ENCODE measurements around the gene SMARCD1.
"Not testable (repeated sequence)": the region's sequence is repeated elsewhere in the genome, so short reads cannot be mapped to it uniquely, and the experiment has no call there.

The SMARCD1 gene

DNA sequence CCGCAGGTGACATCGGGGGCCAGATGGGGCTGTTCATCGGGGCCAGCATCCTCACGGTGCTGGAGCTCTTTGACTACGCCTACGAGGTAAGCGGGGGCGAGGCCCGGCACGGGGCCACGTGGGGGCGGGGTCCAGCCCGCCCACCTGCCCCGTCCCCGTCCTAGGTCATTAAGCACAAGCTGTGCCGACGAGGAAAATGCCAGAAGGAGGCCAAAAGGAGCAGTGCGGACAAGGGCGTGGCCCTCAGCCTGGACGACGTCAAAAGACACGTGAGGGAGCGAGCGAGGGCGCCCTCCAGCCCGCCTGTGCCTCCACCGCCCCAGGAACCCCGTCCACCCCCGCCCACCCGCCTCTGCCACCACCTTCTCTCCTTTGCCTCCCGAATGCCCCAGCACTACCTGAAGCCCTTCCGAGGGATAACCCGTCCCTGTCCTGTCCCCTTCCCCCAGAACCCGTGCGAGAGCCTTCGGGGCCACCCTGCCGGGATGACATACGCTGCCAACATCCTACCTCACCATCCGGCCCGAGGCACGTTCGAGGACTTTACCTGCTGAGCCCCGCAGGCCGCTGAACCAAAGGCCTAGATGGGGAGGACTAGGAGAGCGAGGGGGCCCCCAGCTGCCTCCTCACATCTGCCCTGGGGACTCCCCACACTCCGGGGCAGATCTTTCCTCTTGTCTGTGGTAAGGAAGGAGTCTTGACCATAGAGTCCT lies 3.9 kb upstream of the SMARCD1 start:
- DNase-seq, result no peak

DNA sequence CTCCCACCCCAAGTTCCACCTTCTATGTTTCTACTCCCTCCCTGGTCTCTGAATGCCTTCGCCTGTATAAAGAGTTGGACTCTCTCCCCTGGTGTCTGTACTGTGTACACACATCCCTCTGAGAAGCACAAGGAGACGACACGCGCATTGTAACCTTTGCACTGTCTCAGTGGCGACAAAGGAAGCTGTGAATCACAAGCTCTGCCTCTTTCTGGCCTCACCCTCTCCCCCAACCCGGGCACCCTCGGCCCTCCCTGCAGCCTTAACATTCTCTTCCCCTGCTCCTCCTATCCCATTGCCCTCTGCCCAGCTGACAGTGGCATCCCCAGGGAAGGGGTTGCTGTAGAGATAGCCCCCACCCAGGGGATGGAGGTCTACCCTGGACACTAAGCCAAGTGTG lies 2.5 kb upstream of the SMARCD1 start:
- no peak for DNase-seq

DNA sequence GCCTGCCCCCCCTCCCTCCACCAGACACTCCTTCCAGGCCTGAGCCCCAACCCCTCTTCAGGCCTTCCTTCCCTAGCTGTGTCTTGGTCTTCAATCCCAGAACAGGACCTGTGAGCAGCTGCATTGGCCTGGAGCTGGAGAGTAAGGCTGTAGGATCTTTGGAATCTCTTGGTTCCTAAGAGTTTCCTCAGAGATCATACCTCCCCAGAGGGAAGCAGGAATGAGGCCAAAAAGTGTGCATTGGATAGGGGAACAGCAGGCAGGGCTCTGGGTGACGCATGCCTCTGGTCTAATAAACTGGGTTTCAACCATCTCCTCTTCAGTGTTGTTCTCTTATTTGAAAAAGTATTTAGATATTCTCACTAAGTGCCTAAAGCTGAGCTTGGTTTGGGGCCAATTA lies 1.8 kb upstream of the SMARCD1 start:
- no peak for DNase-seq

DNA sequence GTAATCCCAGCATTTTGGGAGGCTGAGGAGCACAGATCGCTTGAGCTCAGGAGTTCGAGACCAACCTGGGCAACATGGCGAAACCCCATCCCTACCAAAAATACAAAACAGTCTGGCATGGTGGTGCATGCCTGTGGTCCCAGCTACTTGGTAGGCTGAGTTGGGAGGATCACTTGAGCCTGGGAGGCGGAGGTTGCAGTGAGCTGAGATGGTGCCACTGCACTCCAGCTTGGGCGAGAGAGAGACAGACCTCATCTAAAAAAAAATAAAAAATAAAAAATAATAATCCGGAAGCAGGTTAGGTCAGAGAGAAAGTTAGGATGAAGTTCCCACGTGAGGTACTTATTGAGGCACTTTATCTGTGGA lies 750 bp upstream of the SMARCD1 start:
- not testable (repeated sequence) for DNase-seq

DNA sequence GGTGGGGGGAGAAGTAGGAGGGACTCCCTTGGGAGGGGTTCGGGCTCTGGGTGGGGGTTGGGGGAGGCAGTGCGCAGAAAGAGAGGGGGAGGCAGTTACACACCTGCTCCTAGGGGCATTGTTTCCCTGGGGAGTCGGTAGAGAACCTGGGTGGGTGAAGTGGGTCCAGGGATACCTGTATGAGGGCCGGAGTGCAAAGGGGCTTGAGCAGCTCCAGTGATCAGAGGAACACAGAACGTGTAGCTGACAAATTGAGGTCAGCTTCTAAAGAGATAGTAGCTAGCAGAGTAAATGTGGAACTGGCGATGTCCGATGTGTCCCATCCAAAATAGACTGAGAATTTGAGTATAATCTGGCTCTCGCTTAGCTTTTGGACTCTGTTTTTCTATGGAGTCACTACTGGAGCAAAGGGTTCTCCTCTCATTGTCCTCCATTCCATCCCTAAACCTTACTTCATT lies 502 bp downstream of the SMARCD1 start:
- no peak for DNase-seq

DNA sequence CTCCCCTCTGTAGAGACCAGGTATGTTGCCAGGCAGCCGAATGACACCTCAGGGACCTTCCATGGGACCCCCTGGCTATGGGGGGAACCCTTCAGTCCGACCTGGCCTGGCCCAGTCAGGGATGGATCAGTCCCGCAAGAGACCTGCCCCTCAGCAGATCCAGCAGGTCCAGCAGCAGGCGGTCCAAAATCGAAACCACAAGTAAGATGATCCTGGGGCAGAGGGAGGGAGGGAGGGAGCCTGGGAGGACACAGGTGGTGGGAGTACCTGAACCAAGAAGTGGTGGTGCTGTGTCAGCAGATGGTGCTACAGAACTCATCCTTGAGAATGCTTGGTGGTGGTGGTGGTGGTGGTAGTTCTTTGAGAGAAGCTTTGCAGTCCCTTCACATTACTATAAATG lies 1.0 kb downstream of the SMARCD1 start:
- DNase-seq, result no peak

DNA sequence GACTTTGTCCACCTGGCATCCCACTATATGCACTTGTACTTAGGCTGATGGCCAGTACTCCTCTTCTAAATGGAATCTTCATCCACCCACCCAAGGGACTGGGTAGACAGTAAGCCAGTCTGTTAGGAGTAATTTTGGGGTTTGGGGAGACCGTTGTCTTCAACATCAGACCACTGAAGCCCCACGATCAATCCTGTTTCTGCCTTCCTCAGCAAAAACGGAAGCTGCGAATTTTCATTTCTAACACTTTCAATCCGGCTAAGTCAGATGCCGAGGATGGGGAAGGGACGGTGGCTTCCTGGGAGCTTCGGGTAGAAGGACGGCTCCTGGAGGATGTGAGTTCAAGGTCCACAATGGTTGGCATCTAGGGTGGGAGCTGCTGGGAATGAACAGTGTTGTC lies 2.0 kb downstream of the SMARCD1 start:
- DNase-seq, result no peak

GRCh38 chr12:50087995-50088394 lies 2.9 kb downstream of the SMARCD1 start:
- DNase-seq, result no peak

GRCh38 chr12:50088577-50089335 lies 3.6 kb downstream of the SMARCD1 start:
- DNase-seq, result peak; percentile 72

GRCh38 chr12:50089730-50090129 lies 4.6 kb downstream of the SMARCD1 start:
- DNase-seq, result no peak

GRCh38 chr12:50090391-50090790 lies 5.2 kb downstream of the SMARCD1 start:
- DNase-seq, result no peak

- no peak for DNase-seq
Observed at GRCh38 chr12:50097952-50098351, 12.8 kb downstream of the SMARCD1 start.

GRCh38 chr12:50099302-50100008 lies 14.3 kb downstream of the SMARCD1 start:
- no peak for DNase-seq

GRCh38 chr12:50100561-50100960 lies 15.4 kb downstream of the SMARCD1 start:
- DNase-seq, result no peak

- no peak for DNase-seq
Observed at GRCh38 chr12:50101663-50102062, 16.5 kb downstream of the SMARCD1 start.

- no peak for DNase-seq
Observed at GRCh38 chr12:50102131-50102531, 17.0 kb downstream of the SMARCD1 start.

DNA sequence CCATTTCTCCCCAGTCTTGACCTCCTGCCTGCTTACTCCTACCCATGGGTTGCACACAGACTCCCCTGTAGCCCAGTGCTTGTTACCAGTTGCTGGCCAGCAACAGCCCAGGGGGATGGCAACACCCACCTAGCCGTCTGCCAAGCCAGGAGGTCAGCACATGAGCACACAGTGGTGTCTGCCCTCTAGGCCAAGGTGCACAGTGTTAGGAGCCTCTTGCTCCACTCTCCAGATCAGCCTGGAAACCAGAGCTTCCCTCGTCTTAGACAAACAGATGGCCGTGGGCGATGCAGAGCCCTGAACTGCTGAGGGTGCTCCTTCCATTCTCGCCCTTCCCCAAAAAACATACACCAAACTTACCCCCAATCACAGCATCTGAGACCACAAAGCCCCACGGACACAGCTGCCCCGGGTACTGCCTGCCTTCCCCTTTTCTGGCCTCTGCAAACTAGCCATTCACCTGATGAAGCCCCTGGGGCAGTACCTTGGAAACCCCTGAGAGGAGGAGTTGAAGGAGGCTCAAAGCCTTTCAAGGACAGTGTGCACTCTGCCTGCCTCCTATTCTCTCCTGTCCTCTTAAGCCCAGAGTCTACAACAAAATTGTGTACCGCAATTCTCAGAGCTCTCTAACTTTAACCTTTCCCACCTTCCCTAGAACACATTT lies 17.6 kb downstream of the SMARCD1 start:
- DNase-seq, result no peak

DNA sequence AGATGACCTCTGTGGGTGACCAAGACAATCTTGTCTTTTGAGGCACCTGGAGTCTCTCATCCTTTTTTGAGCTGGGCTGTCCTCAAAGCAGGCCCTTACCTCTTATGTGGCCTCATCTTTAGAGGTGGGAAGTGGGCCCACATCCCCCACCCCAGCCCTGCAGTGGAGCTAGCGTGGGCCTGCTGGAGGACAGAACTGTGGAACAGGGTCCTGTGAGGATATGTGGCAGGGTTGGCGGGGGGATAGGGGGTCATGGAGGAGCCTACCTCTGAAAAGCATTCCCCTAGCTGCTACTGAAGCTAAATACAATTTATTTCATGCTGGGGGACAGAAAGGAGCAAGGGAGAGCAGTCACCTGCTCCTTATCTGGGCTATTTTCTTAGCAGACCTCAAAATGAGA lies 18.2 kb downstream of the SMARCD1 start:
- DNase-seq, result no peak

DNA sequence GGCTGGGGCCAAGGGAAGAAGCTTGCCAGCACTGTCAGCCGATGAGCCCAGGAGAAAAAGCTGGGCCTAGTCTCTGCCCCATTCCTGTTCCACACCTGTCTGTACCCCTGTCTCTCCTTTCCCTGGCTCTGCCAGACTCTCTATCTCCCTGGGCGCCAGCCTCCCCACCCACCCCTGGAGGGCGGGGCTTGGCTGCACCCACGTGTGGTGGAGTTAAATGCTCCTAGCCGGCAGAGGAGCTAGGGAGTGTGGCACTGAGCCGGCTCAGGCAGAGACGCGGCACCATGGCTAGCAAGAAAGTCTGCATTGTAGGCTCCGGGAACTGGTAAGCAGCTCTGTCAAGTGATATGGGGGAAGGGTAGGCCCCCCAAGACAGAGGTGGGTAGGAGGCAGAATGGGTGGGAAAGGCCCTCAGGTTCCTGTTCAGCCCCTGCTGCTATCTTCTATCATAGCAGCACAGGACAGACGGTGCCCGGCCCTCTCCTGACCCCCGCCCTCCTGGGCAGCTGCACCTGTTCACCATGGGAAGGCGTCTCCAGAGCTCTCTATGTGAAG lies 18.7 kb downstream of the SMARCD1 start, which contains the start of gene GPD1:
GPD1 (plus strand) TSS at position 242 of the 555 bp plus-strand sequence; CDS start at position 285, 43 bp downstream.
- DNase-seq, result peak; percentile 60

- no peak for DNase-seq
Observed at GRCh38 chr12:50104417-50105366, 19.6 kb downstream of the SMARCD1 start.

GRCh38 chr12:50105913-50106450 lies 20.8 kb downstream of the SMARCD1 start:
- no peak for DNase-seq
